Measurements from ENCODE around the gene TRAPPC14.

DNA sequence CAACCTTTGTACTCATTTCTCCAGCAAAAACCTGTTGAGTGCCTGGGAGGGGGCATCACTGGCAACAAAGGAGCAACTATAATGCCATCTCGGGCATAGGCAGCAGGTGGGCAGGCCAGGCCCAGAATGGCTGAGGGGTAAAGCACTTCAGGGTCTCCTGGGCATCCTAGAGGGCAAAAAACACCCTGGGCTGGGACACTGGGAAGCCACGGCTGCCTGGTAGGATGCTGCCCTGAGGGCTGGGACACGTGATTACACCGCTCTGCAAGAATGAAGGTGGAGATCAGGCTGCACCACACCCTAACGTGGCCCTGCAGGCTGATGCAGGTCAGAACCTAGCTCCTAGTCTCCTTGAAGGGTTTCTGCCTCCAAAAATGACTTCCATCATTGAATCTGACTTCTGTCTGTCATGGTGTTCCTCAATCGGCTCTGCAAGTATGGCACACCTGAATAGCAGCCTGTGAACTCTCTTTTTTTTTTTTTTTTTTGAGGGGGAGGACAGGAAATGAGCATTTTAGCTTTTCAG is 4.5 kb upstream of the TRAPPC14 start:
- TF ChIP-seq POLR2A (IDR thresholded peaks at IDR 0.05) = no peak
- TF ChIP-seq, protein P1, sequence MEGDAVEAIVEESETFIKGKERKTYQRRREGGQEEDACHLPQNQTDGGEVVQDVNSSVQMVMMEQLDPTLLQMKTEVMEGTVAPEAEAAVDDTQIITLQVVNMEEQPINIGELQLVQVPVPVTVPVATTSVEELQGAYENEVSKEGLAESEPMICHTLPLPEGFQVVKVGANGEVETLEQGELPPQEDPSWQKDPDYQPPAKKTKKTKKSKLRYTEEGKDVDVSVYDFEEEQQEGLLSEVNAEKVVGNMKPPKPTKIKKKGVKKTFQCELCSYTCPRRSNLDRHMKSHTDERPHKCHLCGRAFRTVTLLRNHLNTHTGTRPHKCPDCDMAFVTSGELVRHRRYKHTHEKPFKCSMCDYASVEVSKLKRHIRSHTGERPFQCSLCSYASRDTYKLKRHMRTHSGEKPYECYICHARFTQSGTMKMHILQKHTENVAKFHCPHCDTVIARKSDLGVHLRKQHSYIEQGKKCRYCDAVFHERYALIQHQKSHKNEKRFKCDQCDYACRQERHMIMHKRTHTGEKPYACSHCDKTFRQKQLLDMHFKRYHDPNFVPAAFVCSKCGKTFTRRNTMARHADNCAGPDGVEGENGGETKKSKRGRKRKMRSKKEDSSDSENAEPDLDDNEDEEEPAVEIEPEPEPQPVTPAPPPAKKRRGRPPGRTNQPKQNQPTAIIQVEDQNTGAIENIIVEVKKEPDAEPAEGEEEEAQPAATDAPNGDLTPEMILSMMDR (IDR thresholded peaks at IDR 0.05) = no peak
